SK-N-SH treated with all-trans-retinoic acid at 6 μM for 48 hours (cell line): ENCODE data around the gene RNF10.
"Not testable (repeated sequence)": the region's sequence is repeated elsewhere in the genome, so short reads cannot be mapped to it uniquely, and the experiment has no call there.

Source experiments
- CREB5 ChIP-seq: fragments of 250-450 bp; sonication (Bioruptor Pico); IDR thresholded peaks from 2 replicates; pipeline ENCODE4 v1.5.1; 2020; ENCODE audit warnings: low read depth, mild to moderate bottlenecking, moderate library complexity
- ZFP3 ChIP-seq: fragments of 250-450 bp; sonication (Bioruptor Pico); IDR thresholded peaks from 2 replicates; pipeline ENCODE4 v1.5.0; 2020; ENCODE audit warnings: mild to moderate bottlenecking, moderate library complexity
- ZNF565 ChIP-seq: fragments of 450-650 bp; formaldehyde crosslinking; conservative IDR thresholded peaks from 2 replicates; pipeline ENCODE4 v1.5.0; 2020; ENCODE audit warnings: low read depth, mild to moderate bottlenecking, moderate library complexity
- ZNF70 ChIP-seq: fragments of 450-650 bp; formaldehyde crosslinking; IDR thresholded peaks from 2 replicates; pipeline ENCODE4 v1.5.0; 2020; ENCODE audit warnings: mild to moderate bottlenecking, moderate library complexity
- TF ChIP-seq, protein P1 (sequence below): fragments of 250-450 bp; sonication (Bioruptor Pico); IDR thresholded peaks from 2 replicates; pipeline ENCODE4 v1.5.1; 2021; ENCODE audit warnings: mild to moderate bottlenecking, moderate library complexity

DNA sequence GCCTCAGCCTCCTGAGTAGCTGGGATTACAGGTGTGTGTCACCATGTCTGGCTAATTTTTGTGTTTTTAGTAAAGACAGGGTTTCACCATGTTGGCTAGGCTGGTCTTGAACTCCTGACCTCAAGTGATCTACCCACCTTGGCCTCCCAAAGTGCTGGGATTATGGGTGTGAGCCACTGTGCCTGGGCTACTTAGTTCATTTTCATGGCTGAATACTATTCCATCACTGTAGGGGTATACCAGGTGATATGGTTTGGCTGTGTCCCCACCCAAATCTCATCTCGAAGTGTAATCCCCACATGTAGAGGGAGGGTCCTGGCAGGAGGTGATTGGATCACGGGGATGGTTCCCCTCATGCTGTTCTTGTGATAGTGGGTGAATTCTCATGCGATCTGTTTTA is 83.0 kb downstream of the RNF10 start:
- not testable (repeated sequence) for TF ChIP-seq CREB5; ZFP3 (CRISPR knock-in tag); ZNF565 (CRISPR knock-in tag); ZNF70 (CRISPR knock-in tag)
- TF ChIP-seq, protein P1, sequence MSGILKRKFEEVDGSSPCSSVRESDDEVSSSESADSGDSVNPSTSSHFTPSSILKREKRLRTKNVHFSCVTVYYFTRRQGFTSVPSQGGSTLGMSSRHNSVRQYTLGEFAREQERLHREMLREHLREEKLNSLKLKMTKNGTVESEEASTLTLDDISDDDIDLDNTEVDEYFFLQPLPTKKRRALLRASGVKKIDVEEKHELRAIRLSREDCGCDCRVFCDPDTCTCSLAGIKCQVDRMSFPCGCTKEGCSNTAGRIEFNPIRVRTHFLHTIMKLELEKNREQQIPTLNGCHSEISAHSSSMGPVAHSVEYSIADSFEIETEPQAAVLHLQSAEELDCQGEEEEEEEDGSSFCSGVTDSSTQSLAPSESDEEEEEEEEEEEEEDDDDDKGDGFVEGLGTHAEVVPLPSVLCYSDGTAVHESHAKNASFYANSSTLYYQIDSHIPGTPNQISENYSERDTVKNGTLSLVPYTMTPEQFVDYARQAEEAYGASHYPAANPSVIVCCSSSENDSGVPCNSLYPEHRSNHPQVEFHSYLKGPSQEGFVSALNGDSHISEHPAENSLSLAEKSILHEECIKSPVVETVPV (CRISPR knock-in tag): not testable (repeated sequence)
